NCI-H2081 treated with DMSO at 0.1 percent for 48 hours (cell line): ENCODE results near the gene CEACAM7.
"Not testable (repeated sequence)": the region's sequence is repeated elsewhere in the genome, so short reads cannot be mapped to it uniquely, and the experiment has no call there.

Experiments
- DNase-seq: peaks from one replicate; lab custom pipeline; 2025; lab: John Stamatoyannopoulos, UW

Gene CEACAM7

GRCh38 chr19:41688098-41688497 is at the start of gene CEACAM7:
CEACAM7 (minus strand) TSS chr19:41688270; CDS start chr19:41688165, 105 bp downstream.
- no peak for DNase-seq

- DNase-seq: no peak
These were observed 47.1 kb upstream of the CEACAM7 start for GRCh38 chr19:41735071-41735600.

DNA sequence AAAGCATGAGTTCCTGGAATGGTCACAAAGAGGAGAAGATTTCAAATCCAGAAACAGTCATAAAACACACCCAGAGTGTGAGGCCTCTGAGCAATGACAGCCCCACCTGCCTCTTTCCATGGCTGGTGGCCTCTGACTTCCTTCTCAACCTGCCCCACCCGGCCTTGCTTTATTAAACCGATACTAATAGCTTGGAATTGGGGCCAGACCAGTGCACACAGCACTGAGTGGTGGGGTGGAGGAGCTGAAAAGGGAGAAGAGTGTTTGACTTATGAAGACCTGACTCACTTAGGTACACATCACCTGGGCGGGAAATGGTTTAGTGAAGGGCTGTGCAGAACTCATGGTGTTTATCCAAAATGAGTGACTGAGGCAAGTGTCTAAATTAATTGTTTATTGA is 46.5 kb upstream of the CEACAM7 start:
- no peak for DNase-seq

GRCh38 chr19:41734156-41734555 is 46.1 kb upstream of the CEACAM7 start:
- no peak for DNase-seq

- no peak for DNase-seq
These were observed 38.4 kb upstream of the CEACAM7 start for GRCh38 chr19:41726493-41726892.

DNA sequence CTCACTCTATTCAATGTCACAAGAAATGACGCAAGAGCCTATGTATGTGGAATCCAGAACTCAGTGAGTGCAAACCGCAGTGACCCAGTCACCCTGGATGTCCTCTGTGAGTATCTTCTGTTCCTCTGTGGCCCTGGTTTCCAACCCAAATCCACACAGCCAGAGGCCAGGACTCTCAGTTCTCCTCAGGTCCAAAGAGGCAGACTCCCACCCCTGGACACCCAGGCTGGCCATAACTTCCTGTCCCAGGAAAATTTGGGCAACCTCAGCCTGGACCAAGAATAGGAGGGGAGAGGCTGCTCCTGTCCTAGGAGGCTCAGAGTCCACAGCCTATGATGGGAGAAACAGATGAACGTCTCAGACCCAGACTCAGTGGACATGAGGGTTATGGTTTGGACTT is 32.0 kb upstream of the CEACAM7 start:
- DNase-seq: no peak

DNA sequence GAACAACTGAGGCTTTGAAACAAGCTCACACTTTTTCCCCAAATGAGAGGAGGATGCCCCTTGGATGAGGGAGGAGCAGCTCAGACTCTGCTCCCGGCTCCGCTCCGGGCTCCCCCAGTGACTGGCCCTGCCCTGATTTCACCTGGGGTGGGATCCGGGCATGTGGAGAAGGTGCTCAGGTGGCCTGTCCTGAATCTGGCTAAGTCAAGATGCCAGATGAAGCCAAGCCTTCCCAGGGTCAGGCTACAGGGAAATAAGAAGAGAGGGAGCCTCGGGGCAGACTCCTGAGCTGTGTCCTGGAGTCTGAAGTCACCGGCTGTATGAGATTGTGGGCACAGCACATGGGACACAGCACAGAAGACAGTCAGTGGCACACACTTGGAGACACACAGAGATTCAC is 30.7 kb upstream of the CEACAM7 start:
- no peak for DNase-seq

GRCh38 chr19:41714598-41714997 is 26.5 kb upstream of the CEACAM7 start:
- no peak for DNase-seq

DNA sequence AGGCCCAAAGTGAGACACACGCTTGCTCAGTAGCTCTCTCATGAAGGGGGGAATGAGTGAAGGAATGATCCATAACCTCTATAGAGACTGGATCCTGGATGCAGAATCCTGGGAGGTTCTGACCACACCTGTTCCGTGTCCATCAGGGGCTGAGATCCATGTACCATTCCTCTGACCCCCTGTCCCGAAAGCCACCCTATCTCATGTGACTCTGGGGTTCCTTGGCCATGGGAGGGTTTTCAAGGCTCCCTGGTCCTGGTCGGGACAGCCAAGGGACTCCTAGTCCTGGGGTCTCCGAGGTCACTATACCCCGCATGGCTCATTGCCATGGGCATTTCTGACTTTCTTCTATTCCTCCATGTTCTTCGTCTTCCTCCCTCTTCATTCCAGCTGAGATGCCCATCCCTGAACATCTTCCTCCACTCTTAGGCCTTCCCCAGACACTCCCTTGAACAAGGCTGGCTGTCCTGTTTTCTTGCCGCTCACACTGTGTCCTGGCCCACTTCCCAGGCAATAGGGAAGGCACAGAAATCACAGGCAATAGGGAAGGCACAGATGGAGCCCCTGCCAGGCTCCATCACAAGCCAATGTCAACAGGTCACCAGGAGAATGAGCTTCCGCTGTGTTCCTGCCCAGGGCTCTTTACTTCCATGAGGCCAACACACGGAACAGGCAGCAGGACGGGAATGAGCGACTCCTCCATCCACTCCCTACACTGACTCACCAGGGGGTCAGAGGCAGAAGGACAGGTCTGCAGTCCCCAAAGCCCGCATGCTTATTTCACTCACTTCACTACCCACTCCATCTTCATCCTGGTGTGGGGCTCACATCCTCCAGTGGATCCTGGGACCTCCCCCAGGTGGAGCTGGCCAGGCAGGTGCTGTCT is 23.5 kb upstream of the CEACAM7 start:
- no peak for DNase-seq

DNA sequence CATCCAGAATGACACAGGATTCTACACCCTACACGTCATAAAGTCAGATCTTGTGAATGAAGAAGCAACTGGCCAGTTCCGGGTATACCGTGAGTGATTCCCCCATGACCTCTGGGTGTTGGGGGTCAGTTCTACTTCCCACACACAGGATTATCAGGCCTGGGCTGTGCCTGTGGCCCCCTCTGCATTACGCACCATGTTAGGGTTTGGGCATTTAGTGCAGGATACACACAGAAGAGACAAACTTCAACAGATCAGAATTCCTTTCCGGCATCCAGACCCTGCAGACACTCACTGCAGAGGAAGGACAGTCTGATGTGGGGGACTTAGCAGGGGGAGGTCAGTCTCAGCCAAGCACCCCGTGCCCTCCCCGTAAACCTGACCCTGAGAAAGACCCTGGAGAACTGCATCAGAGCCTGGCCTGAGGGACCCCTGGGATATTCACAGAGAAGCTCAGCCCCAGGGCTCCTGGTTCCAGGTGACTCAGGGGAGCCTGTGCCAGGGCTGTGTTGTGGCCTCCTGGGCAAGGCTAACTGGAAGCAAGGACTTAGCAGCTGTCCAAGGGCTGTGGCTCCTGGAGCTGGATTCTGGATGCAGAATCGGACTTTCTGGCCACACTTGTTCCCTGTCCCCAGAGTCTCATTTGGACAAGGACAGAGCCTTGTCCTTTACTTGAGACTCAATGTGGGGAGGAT is 22.0 kb upstream of the CEACAM7 start:
- no peak for DNase-seq

DNA sequence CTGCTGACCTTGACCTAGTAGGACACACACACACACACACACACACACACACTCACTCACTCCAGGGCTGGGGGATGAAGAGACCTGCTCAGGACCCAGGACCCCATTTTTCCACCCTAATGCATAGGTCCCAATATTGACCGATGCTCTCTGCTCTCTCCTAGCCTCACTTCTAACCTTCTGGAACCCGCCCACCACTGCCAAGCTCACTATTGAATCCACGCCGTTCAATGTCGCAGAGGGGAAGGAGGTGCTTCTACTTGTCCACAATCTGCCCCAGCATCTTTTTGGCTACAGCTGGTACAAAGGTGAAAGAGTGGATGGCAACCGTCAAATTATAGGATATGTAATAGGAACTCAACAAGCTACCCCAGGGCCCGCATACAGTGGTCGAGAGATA is 21.4 kb upstream of the CEACAM7 start:
- DNase-seq: not testable (repeated sequence)

DNA sequence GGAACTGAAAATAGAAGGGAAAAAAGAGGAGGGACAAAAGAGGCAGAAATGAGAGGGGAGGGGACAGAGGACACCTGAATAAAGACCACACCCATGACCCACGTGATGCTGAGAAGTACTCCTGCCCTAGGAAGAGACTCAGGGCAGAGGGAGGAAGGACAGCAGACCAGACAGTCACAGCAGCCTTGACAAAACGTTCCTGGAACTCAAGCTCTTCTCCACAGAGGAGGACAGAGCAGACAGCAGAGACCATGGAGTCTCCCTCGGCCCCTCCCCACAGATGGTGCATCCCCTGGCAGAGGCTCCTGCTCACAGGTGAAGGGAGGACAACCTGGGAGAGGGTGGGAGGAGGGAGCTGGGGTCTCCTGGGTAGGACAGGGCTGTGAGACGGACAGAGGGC is 20.4 kb upstream of the CEACAM7 start, which contains the start of gene CEACAM5:
Gene CEACAM5, plus strand, starts transcription at position 146 of the 400 bp plus-strand sequence. Its CDS starts 106 bp downstream, at position 252.
- no peak for DNase-seq

DNA sequence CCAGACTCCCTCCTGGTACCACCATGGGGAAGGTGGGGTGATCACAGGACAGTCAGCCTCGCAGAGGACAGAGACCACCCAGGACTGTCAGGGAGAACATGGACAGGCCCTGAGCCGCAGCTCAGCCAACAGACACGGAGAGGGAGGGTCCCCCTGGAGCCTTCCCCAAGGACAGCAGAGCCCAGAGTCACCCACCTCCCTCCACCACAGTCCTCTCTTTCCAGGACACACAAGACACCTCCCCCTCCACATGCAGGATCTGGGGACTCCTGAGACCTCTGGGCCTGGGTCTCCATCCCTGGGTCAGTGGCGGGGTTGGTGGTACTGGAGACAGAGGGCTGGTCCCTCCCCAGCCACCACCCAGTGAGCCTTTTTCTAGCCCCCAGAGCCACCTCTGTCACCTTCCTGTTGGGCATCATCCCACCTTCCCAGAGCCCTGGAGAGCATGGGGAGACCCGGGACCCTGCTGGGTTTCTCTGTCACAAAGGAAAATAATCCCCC is 19.9 kb upstream of the CEACAM7 start:
- no peak for DNase-seq

GRCh38 chr19:41707502-41707812 is 19.4 kb upstream of the CEACAM7 start:
- no peak for DNase-seq

- DNase-seq: no peak
These were observed 18.9 kb upstream of the CEACAM7 start for GRCh38 chr19:41706741-41707501.

GRCh38 chr19:41705393-41706174 is 17.5 kb upstream of the CEACAM7 start:
- no peak for DNase-seq

DNA sequence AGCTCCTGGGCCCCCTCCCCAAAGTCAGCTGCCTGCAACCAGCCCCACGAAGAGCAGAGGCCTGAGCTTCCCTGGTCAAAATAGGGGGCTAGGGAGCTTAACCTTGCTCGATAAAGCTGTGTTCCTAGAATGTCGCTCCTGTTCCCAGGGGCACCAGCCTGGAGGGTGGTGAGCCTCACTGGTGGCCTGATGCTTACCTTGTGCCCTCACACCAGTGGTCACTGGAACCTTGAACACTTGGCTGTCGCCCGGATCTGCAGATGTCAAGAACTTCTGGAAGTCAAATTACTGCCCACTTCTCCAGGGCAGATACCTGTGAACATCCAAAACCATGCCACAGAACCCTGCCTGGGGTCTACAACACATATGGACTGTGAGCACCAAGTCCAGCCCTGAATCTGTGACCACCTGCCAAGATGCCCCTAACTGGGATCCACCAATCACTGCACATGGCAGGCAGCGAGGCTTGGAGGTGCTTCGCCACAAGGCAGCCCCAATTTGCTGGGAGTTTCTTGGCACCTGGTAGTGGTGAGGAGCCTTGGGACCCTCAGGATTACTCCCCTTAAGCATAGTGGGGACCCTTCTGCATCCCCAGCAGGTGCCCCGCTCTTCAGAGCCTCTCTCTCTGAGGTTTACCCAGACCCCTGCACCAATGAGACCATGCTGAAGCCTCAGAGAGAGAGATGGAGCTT is 15.7 kb upstream of the CEACAM7 start:
- DNase-seq: no peak

GRCh38 chr19:41702171-41702651 is 14.1 kb upstream of the CEACAM7 start:
- no peak for DNase-seq

- no peak for DNase-seq
These were observed 13.5 kb upstream of the CEACAM7 start for GRCh38 chr19:41701401-41702075.
